HG02588 (cell line): ENCODE results near the gene ADAMTSL2.

Experiments used
- ATAC-seq: cut with Tn5 transposase; IDR thresholded peaks from one replicate; pipeline ENCODE4 v1.9.1; 2021; ENCODE audit warnings: mild to moderate bottlenecking, moderate library complexity; ENCODE audit not compliant: unreplicated experiment

ADAMTSL2 gene

GRCh38 chr9:133571896-133572595 lies 37.5 kb downstream of the ADAMTSL2 start:
- ATAC-seq: no peak

DNA sequence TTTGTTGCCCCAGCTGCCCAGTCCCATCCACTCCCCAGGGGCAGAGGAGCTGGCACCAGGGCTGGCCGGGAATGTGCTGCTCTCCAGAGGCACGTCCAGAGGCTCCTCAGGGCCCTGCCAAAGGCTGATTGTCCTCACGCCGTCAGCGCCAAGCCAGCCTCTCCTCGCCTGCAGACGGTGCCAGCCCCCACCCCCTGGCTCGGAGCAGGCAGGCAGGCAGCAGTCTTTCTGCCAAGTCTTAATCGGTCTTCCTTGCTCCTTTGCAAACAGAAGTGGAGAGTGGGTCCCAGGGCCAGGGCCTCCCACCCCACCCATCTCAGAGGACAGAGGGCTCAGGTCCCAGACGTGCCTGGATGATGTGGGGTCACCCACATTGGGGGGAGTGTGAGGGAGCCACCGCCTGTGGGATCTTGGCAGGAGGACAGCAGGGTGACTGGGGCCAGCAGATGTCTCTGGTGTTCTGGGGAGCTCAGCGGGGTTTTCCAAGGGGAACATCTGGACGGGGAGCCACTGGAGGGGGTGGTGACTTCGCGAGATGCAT lies 38.4 kb downstream of the ADAMTSL2 start:
- no peak for ATAC-seq

GRCh38 chr9:133573791-133574515 lies 39.4 kb downstream of the ADAMTSL2 start:
- ATAC-seq: no peak

DNA sequence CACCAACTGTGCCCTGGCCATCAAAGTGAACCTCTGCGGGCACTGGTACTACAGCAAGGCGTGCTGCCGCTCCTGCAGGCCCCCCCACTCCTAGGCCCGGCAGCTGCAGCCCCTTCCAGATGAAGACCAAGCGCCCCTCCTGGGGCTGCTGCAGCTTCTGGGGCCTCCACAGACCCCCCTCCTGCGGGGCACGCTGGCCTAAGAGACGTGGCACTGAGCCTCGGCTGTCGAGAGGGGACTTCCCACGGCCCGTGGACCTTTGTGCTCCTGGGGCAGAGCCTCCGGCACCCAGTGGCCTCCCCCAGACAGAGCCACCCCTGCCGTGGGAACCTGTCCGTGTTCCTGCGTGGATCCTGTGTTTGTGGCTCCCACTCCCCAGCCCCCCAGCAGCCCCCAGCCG lies 40.3 kb downstream of the ADAMTSL2 start:
- ATAC-seq: no peak

- ATAC-seq: no peak
Measured at GRCh38 chr9:133575186-133576030, 40.9 kb downstream of the ADAMTSL2 start.

GRCh38 chr9:133576031-133576874 lies 41.7 kb downstream of the ADAMTSL2 start:
- ATAC-seq: no peak

DNA sequence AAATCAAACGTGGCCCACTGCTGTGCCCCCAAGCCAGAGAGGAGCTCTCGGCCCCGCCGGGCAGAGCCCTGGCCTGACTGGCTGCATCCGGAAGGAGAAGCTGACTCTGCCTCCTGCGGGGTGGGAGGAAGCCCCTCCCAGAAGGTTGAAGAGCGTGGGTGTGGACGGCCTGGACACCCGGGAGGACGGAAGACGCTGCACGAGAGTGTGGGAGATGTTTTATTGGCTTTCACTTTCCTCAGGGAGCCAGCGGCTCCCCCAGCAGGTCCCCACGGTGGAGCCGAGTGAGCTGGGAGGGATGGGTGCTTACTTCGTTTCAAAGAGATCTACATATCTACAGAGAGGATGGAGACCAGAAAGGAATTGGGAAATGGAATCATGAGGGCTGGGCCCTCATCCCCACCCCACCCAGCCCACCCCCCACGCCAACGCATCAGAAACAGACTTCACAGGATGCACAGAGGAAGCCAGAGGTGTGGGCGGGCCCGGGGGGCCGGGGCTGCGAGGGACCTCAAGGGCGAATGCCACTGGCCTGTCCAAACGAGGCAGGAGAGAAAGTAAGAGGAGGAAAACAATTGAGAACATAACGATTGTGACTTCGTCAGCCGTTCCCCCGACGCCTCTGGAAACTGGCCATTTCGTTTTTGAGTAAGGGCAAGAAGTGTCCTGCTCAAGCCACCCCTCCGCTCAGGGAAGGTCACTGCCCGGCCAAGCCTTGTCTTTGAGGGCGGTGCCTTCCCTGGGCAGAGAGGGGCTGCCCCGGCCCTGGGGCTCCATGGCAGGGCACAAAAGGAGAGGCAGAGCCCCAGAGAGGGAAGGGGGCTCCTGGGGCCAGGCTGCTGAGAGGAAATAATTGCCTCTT lies 42.6 kb downstream of the ADAMTSL2 start:
- no peak for ATAC-seq

- no peak for ATAC-seq
Measured at GRCh38 chr9:133577737-133578112, 43.2 kb downstream of the ADAMTSL2 start.

DNA sequence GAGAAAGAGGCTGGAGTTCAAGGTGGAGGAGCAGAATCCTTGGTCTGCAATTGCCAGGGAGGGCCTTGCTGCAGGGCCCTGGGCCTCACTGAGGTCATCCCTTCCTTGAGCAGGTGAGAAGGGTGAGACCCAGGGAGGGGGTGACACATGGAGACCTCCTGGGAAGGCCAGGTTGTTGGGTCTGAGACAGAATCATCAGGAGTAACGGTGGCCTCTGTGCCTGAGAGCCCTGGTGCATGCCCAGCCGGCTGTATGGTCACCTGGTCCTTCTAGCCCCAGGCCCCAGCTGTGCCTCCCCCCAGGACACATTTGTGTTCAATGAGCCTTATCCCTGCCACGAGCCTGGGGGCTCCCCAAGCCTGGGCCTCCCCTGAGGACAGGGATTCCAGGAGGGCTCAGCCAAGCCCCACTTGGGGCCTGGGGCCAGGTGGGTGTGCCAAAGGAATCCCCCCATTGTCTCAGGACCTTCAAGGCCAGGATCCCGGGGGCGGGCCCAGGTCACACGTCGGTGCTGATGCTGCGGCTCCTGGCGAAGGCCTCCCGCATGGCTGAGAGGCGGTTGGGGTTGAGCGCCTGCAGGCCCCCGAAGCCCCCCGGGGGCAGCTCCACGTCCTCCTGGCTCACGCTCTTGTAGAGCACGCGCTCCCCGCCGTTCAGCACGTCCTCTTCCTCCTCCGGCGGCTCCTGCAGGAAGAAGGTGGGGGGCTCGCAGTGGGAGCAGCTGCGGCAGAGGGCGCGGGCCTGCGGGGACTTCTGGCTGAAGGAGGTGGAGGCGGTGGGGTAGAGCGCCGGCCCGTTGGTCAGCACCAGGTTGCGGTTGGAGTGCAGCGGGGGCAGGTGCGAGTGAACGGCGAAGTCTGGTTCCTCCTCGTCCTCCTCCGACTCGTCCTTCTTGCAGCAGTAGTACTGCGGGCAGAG lies 44.3 kb downstream of the ADAMTSL2 start:
- no peak for ATAC-seq

- no peak for ATAC-seq
Measured at GRCh38 chr9:133579601-133580418, 45.3 kb downstream of the ADAMTSL2 start.

GRCh38 chr9:133580419-133580738 lies 45.9 kb downstream of the ADAMTSL2 start:
- no peak for ATAC-seq

- no peak for ATAC-seq
Measured at GRCh38 chr9:133581011-133581410, 46.5 kb downstream of the ADAMTSL2 start.

GRCh38 chr9:133581513-133582343 lies 47.2 kb downstream of the ADAMTSL2 start:
- ATAC-seq: no peak

DNA sequence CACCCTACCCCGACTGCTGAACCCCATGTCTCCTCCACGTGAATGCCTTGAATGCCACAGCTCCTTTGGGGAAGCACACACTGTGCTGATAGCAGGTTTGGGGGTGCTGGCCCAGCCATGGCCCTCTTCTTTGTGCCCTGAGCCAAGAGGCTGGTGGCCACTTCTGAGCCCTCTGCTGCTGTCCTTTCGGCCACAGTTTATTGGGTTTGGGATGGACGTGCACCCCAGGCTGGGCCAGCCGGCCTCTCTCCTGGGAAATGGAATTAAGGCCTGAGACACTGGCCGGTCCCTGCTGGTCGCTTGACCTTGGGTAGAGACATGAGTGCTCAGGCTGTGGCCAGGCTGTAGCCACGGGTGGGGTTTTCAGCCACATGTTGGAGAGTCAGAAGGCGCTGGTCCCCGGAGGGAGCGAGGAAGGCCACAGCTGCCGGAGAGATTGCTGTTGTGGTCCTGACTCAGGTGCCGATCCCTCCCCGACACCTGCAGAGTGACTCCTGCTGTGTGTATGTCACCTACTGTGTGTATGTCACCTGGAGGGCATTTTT lies 48.1 kb downstream of the ADAMTSL2 start:
- no peak for ATAC-seq

GRCh38 chr9:133583111-133583510 lies 48.6 kb downstream of the ADAMTSL2 start:
- ATAC-seq: no peak

- ATAC-seq: no peak
Measured at GRCh38 chr9:133583586-133583985, 49.1 kb downstream of the ADAMTSL2 start.

DNA sequence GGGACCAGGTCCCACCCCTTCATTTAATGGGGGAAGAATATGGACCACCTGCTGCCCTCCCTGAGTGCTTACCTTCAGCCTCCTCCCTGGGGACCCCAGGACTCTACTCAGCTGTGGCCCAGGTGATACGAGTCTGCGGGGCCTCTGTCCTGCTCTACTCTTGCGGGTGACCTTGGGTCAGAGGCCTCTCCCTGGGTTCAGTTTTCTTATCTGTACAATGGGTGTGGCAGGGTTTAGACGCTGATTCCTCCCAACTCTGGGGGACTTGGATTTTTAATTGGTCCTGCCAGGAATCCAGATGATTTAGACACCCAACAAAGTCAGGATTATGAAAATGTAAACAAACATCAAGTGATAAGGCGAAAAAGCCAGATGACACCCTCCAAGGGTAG lies 49.7 kb downstream of the ADAMTSL2 start:
- no peak for ATAC-seq
